Spleen (tissue), 7 donors: ENCODE measurements around the gene APBB2.

Experiments used
- POLR2A ChIP-seq, 3 donors: fragments of 450-650 bp; IDR thresholded peaks; one replicate each; pipeline ENCODE4 v1.5.1; 2017; ENCODE audit warnings: antibody characterized with exemption in 3 of 3, mild to moderate bottlenecking in 1 of 3
- POLR2AphosphoS5 ChIP-seq, 3 donors: sonication (generic); formaldehyde crosslinking; IDR thresholded peaks; one replicate each; pipeline ENCODE4 v1.5.1; 2017; ENCODE audit warnings: antibody characterized with exemption in 3 of 3
- TF ChIP-seq, protein P1 (sequence below), 11 experiments: fragments of 200-600 bp in 7 of 11; fragments of 450-650 bp in 4 of 11; sonication (generic) in 4 of 11; IDR thresholded peaks in 8 of 11; conservative IDR thresholded peaks in 3 of 11; 1 replicate in 7 of 11; 2 replicates in 4 of 11; pipeline versions ENCODE4 v1.4.0 to v1.8.0; 2016 to 2021; ENCODE audit warnings: antibody characterized with exemption in 11 of 11, inconsistent platforms in 4 of 11, mild to moderate bottlenecking in 1 of 11
- donor health status: DM: no; HTN: no; CAD: no; lungs with moderate emphysema.
- donor health status: DM: no; HTN: no; CAD: no.
- donor health status: DM: no; HTN: no; CAD: no.

GRCh38 chr4:40984051-40984450, 230.3 kb downstream of the APBB2 start:
- TF ChIP-seq, protein P1, sequence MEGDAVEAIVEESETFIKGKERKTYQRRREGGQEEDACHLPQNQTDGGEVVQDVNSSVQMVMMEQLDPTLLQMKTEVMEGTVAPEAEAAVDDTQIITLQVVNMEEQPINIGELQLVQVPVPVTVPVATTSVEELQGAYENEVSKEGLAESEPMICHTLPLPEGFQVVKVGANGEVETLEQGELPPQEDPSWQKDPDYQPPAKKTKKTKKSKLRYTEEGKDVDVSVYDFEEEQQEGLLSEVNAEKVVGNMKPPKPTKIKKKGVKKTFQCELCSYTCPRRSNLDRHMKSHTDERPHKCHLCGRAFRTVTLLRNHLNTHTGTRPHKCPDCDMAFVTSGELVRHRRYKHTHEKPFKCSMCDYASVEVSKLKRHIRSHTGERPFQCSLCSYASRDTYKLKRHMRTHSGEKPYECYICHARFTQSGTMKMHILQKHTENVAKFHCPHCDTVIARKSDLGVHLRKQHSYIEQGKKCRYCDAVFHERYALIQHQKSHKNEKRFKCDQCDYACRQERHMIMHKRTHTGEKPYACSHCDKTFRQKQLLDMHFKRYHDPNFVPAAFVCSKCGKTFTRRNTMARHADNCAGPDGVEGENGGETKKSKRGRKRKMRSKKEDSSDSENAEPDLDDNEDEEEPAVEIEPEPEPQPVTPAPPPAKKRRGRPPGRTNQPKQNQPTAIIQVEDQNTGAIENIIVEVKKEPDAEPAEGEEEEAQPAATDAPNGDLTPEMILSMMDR (IDR thresholded peaks at IDR 0.05 in 8 of 11, conservative IDR thresholded peaks at IDR 0.05 in 3 of 11): no peak
- no peak for TF ChIP-seq POLR2A (IDR thresholded peaks at IDR 0.05)
- TF ChIP-seq POLR2AphosphoS5 (IDR thresholded peaks at IDR 0.05): no peak
